Body of pancreas (tissue), 4 donors: ENCODE data around the gene EIF5B. TPM values are rescaled to one million over a fixed set of nuclear protein-coding genes. Genes with fewer than 3 reads are reported as not detected.

ENCODE experiments used
- ATAC-seq: fragments of 150-250 bp; one replicate; pipeline ENCODE4 v1.9.1; 2016
- DNase-seq, 4 donors: peaks; one replicate each; pipeline ENCODE4 v3.0.0-alpha.2; 2019
- H3K27ac ChIP-seq, 4 donors: fragments of 200-600 bp; sonication (generic); 1 replicate in 3 of 4; 2 replicates in 1 of 4; pipeline versions ENCODE4 v1.5.1 to v1.6.1; 2016 to 2019; ENCODE audit warnings: mild to moderate bottlenecking in 1 of 4, mixed read lengths in 1 of 4, moderate library complexity in 1 of 4
- H3K27me3 ChIP-seq, 2 donors: fragments of 200-600 bp; sonication (generic); one replicate each; pipeline ENCODE4 v1.6.0; 2016; ENCODE audit warnings: mild to moderate bottlenecking in 1 of 2
- H3K36me3 ChIP-seq, 2 donors: fragments of 200-600 bp; sonication (generic); replicated peaks in 1 of 2; 2 replicates each; pipeline ENCODE4 v1.5.1; 2016; ENCODE audit warnings: low read depth in 2 of 2; ENCODE audit not compliant: insufficient read depth in 1 of 2
- H3K4me1 ChIP-seq: fragments of 200-600 bp; sonication (generic); one replicate; pipeline ENCODE4 v1.6.0; 2016
- H3K4me3 ChIP-seq, 2 donors: fragments of 200-600 bp; sonication (generic); 1 replicate in 1 of 2; 2 replicates in 1 of 2; pipeline ENCODE4 v1.5.1; 2016 to 2019
- H3K9me3 ChIP-seq, 3 donors: fragments of 200-600 bp; sonication (generic); 1 replicate in 2 of 3; 2 replicates in 1 of 3; pipeline ENCODE4 v1.5.1; 2016
- CTCF ChIP-seq, 7 experiments: fragments of 450-650 bp in 4 of 7; fragments of 200-600 bp in 3 of 7; sonication (generic) in 3 of 7; IDR thresholded peaks; one replicate each; pipeline ENCODE4 v1.5.1; 2016 to 2019; ENCODE audit warnings: antibody characterized with exemption in 7 of 7
- POLR2A ChIP-seq, 3 donors: fragments of 450-650 bp; IDR thresholded peaks; one replicate each; pipeline ENCODE4 v1.6.1; 2016; ENCODE audit warnings: antibody characterized with exemption in 3 of 3, mild to moderate bottlenecking in 2 of 3
- WGBS, 2 donors: methylation state at CpG; one replicate each; pipeline ENCODE4 v1.1.5; 2017; 5-methylcytosine and 5-hydroxymethylcytosine counted together
- intact Hi-C: fragments of 100-400 bp; cut with DNase I; formaldehyde crosslinking; loops from one replicate; pipeline ENCODE4 v1.15.1; 2023
- total RNA-seq, 2 donors: library from RNA; depleted of rRNA; stranded (reverse); fragments of >200 nt; gene quantifications; one replicate each; pipeline ENCODE4 v1.1.0, GENCODE V29; 2016

EIF5B gene
- total RNA-seq, 2 donors from 2014 or later = 26.7 to 31.0 TPM

GRCh38 chr2:99373144-99373543 is 36.0 kb downstream of the EIF5B start:
- no peaks in the 10 kb centered on the region for H3K4me1 ChIP-seq
- no peaks in the 10 kb centered on the region for H3K9me3 ChIP-seq
- 95 to 98% methylated on average over 4 of the region's 4 CpGs for WGBS, 2 donors
- TF ChIP-seq POLR2A (IDR thresholded peaks at IDR 0.05) (no peak), CTCF (IDR thresholded peaks at IDR 0.05) (no peak)
- no peak overlapping the region for H3K4me3 ChIP-seq
- H3K27ac ChIP-seq = no peak overlapping the region
- no peak for DNase-seq
- ATAC-seq = no peak
- intact Hi-C loops = no loop called here
- peaks cover 6 to 36% of the 10 kb centered on the region in 2 donors for H3K36me3 ChIP-seq
- H3K27me3 ChIP-seq = no peaks in the 10 kb centered on the region

GRCh38 chr2:99374747-99375146 is 37.6 kb downstream of the EIF5B start:
- TF ChIP-seq CTCF (IDR thresholded peaks at IDR 0.05) (no peak), POLR2A (IDR thresholded peaks at IDR 0.05) (no peak)
- H3K27me3 ChIP-seq = no peaks in the 10 kb centered on the region
- no peak for ATAC-seq
- no peaks in the 10 kb centered on the region for H3K4me1 ChIP-seq
- H3K27ac ChIP-seq = no peak overlapping the region
- H3K36me3 ChIP-seq = peaks cover 4 to 38% of the 10 kb centered on the region in 2 donors
- H3K4me3 ChIP-seq = no peak overlapping the region
- intact Hi-C loops = no loop called here
- H3K9me3 ChIP-seq = no peaks in the 10 kb centered on the region
- DNase-seq = no peak

GRCh38 chr2:99376254-99376864 is 39.2 kb downstream of the EIF5B start:
- peaks cover 4 to 41% of the 10 kb centered on the region in 2 donors for H3K36me3 ChIP-seq

GRCh38 chr2:99377879-99378278 is 40.7 kb downstream of the EIF5B start:
- no peak for TF ChIP-seq CTCF (IDR thresholded peaks at IDR 0.05)
- TF ChIP-seq POLR2A (IDR thresholded peaks at IDR 0.05) = no peak
- H3K4me3 ChIP-seq = no peak overlapping the region
- no peaks in the 10 kb centered on the region for H3K27me3 ChIP-seq
- H3K36me3 ChIP-seq = peaks cover 0 to 42% of the 10 kb centered on the region in 2 donors
- intact Hi-C loops = no loop called here
- H3K4me1 ChIP-seq = no peaks in the 10 kb centered on the region
- H3K9me3 ChIP-seq = no peaks in the 10 kb centered on the region
- DNase-seq (no peak), ATAC-seq (no peak)
- H3K27ac ChIP-seq = no peak overlapping the region
- WGBS, 2 donors = 96 to 100% methylated on average over 1 of the region's 1 CpG

More at GRCh38 chr2:99376254-99376864, 39.2 kb downstream of the EIF5B start:
- TF ChIP-seq CTCF (IDR thresholded peaks at IDR 0.05) (no peak), POLR2A (IDR thresholded peaks at IDR 0.05) (no peak)
- H3K4me3 ChIP-seq = no peak overlapping the region
- H3K27ac ChIP-seq = no peak overlapping the region
- no peak for ATAC-seq
- H3K9me3 ChIP-seq = no peaks in the 10 kb centered on the region
- no peak for DNase-seq
- 82 to 95% methylated on average over 7 of the region's 7 CpGs for WGBS, 2 donors
- intact Hi-C loops = no loop called here
- no peaks in the 10 kb centered on the region for H3K4me1 ChIP-seq
- H3K27me3 ChIP-seq = no peaks in the 10 kb centered on the region

GRCh38 chr2:99380376-99381010 is 43.3 kb downstream of the EIF5B start:
- ATAC-seq (no peak), DNase-seq (no peak)
- Histone ChIP-seq H3K4me3 (no peak overlapping the region), H3K9me3 (no peaks in the 10 kb centered on the region), H3K4me1 (no peaks in the 10 kb centered on the region), H3K27ac (no peak overlapping the region), H3K36me3 (peaks cover 0 to 31% of the 10 kb centered on the region in 2 donors), H3K27me3 (no peaks in the 10 kb centered on the region)
- TF ChIP-seq POLR2A (IDR thresholded peaks at IDR 0.05) = no peak
- no peak for TF ChIP-seq CTCF (IDR thresholded peaks at IDR 0.05)
- intact Hi-C loops = no loop called here
- 92% methylated on average over 3 of the region's 3 CpGs for WGBS, 2 donors
